ENCODE data around the gene EMP1. TPM values are rescaled to one million over a fixed set of nuclear protein-coding genes. Genes with fewer than 3 reads are reported as not detected.
A peak's percentile ranks its signal among the peaks of the same experiment; 100 is the strongest.

EMP1 gene
- total RNA-seq, 2 experiments from 2014 or later: 6.1 to 8.8 TPM

DNA sequence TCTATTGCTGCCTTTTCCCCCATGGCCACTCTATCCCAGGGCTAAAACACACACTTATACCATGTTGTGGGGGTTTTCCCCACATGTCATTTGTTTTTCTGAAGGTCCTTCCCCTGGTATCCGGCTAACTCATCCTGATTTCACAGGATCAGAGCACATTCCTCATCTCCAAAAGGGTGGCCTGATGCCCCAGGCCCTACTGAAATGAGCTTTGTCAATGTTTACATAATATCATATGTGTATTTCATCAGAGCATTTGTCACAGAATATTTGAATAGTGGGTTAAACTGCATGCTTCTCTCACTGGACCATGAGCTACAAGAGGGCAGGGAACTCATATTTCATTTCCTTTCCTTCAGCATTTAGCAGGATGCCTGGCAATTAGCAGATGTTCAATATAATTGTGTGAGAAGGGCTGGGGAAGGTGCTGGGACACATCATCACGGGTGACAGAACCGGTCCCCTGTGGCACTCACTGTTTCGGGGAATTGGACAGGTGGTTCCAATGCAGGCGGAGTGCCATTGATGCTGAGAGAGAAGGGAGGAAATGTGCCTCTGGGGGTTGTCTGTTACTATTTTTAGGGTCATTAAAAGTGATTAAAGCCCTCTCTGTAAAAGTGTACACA lies 26.8 kb downstream of the EMP1 start:
- peaks cover 54% of the 10 kb centered on the region for H3K27me3 Mint-ChIP-seq
- CTCF ChIA-PET: interaction anchor here (4.2 kb wide), 1 partner anchor 11 kb away, joined by 21 read pairs; no protein-coding TSS in a partner anchor

DNA sequence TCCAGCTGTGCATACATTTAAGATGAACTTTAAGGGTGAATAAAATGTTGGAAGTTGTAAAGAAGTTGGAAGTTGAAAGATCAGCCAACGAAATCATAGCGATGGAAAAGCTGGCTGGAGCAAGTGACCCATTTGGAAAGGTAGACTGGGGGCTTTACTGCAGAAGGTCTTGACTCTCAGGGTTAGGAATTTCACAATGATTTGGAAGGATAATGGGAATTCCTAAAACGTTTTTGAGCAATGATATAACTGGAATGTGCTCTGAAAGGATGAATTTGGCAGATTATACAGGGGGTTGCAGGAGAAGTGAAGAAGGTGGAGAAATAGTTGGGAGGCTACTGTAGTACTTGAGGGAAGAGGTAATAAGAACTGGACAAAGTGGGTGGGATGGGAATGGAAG lies 27.4 kb downstream of the EMP1 start:
- H3K27me3 Mint-ChIP-seq: peaks cover 52% of the 10 kb centered on the region
- ATAC-seq (no peak), DNase-seq (no peak)
- no peaks in the 10 kb centered on the region for H3K36me3 Mint-ChIP-seq
- H3K4me3 Mint-ChIP-seq: no peak overlapping the region
- CTCF ChIA-PET: interaction anchor here (4.2 kb wide), 1 partner anchor 12 kb away, joined by 21 read pairs; no protein-coding TSS in a partner anchor
- H3K27ac Mint-ChIP-seq: no peak overlapping the region
- H3K4me1 Mint-ChIP-seq: no peaks in the 10 kb centered on the region
- H3K9me3 Mint-ChIP-seq (ENCODE audit: low read depth): no peaks in the 10 kb centered on the region

More for the DNA sequence above, 26.8 kb downstream of the EMP1 start:
- no peak overlapping the region for H3K27ac Mint-ChIP-seq
- H3K4me3 Mint-ChIP-seq: no peak overlapping the region
- no peak for DNase-seq
- no peaks in the 10 kb centered on the region for H3K36me3 Mint-ChIP-seq
- no peak for ATAC-seq
- H3K9me3 Mint-ChIP-seq (ENCODE audit: low read depth): no peaks in the 10 kb centered on the region
- no peaks in the 10 kb centered on the region for H3K4me1 Mint-ChIP-seq

DNA sequence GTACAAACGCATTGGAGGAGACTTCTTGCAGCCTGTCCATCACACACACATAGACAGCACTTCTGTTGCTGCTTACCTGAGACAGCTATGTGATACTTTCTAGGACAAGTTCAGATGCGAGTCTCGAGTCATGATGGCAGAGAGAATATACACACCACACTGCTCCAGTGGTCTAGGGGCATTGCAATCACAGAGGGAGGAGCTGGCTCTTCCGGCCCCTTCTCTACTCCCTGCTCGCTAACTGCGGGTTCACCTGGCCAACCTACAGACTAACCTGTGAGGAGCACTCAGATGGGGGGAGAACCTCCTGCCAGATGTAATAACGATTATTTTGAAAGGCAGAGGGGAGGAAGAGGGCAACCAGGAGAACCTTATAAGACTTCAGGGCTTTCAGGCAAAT lies 30.7 kb downstream of the EMP1 start:
- CTCF ChIA-PET: interaction anchor here (2.0 to 2.5 kb wide), 2 partner anchors 16 to 28 kb away, joined by 7 to 12 read pairs; no protein-coding TSS in a partner anchor
- Mint-ChIP-seq H3K4me3 (no peak overlapping the region), H3K27me3 (peaks cover 59% of the 10 kb centered on the region)

DNA sequence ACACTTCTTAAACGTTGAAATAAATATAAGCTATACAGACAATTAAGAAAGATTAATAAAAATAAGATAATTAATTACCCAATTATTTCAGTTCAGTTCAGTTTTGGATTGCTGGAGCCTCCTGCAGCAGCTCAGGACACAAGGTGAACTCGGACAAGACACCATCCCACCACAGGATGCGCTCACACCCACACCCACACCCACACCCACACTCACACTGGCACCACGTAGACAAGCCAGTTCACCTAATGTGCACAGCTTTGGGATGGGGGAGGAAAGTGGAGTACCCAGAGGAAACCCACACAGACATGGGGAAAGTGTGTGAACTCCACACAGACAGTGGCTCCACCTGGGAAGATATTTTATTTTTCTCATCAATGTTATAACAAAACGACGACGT lies 32.1 kb downstream of the EMP1 start:
- Mint-ChIP-seq H3K9me3 (ENCODE audit: low read depth) (no peaks in the 10 kb centered on the region), H3K4me3 (no peak overlapping the region), H3K4me1 (no peaks in the 10 kb centered on the region), H3K36me3 (no peaks in the 10 kb centered on the region), H3K27me3 (peaks cover 51% of the 10 kb centered on the region), H3K27ac (no peak overlapping the region)
- ATAC-seq (no peak), DNase-seq (no peak)
- CTCF ChIA-PET: no interaction called here

More for the DNA sequence above, 30.7 kb downstream of the EMP1 start:
- Mint-ChIP-seq H3K4me1 (no peaks in the 10 kb centered on the region), H3K9me3 (ENCODE audit: low read depth) (no peaks in the 10 kb centered on the region), H3K27ac (no peak overlapping the region), H3K36me3 (no peaks in the 10 kb centered on the region)
- DNase-seq (no peak), ATAC-seq (no peak)

DNA sequence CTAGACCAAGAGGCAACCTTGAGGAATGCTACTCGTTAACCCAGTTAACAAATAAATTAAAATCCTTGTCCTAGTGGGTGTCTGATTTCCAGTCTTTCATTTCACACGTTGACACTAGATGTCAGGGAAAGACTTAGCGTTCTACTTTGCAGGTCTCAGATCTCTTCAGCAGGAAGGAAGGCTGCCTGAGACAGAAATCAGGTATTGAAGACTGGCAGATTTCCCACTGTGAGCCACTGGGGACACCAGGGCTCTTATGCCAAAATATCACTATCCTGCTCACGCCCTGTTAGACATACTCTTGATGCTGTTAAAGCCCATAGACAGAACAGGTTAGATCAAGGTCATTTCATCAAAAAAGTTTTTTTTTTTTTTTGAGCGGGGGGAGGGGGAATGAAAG lies 33.0 kb downstream of the EMP1 start:
- no peaks in the 10 kb centered on the region for H3K4me1 Mint-ChIP-seq
- DNase-seq: no peak
- ATAC-seq: no peak
- H3K27me3 Mint-ChIP-seq: peaks cover 44% of the 10 kb centered on the region
- H3K27ac Mint-ChIP-seq: no peak overlapping the region
- H3K36me3 Mint-ChIP-seq: no peaks in the 10 kb centered on the region
- no peak overlapping the region for H3K4me3 Mint-ChIP-seq
- H3K9me3 Mint-ChIP-seq (ENCODE audit: low read depth): no peaks in the 10 kb centered on the region
- CTCF ChIA-PET: no interaction called here

DNA sequence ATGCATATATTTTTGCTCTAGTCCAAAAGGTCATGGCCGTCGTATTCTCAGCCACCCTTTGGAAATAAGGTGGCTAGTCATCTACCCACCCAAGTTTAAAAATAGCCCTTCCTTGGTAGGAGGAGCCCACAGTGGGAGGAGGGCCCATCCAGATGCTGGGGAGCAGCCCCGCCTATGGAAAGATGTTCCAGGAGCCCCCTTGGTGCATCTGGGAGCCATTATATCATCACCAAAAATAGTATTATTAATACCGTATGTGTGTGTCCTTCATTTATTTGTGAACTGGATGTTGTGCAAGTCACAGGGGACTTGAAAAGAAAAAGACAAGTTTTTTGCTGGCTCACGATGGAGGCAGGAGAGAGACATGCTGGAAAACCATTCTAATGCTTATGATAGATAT lies 34.0 kb downstream of the EMP1 start:
- CTCF ChIA-PET: no interaction called here
- Mint-ChIP-seq H3K4me3 (no peak overlapping the region), H3K27ac (no peak overlapping the region), H3K9me3 (ENCODE audit: low read depth) (no peaks in the 10 kb centered on the region), H3K4me1 (no peaks in the 10 kb centered on the region), H3K27me3 (peaks cover 40% of the 10 kb centered on the region), H3K36me3 (no peaks in the 10 kb centered on the region)
- no peak for ATAC-seq
- no peak for DNase-seq

DNA sequence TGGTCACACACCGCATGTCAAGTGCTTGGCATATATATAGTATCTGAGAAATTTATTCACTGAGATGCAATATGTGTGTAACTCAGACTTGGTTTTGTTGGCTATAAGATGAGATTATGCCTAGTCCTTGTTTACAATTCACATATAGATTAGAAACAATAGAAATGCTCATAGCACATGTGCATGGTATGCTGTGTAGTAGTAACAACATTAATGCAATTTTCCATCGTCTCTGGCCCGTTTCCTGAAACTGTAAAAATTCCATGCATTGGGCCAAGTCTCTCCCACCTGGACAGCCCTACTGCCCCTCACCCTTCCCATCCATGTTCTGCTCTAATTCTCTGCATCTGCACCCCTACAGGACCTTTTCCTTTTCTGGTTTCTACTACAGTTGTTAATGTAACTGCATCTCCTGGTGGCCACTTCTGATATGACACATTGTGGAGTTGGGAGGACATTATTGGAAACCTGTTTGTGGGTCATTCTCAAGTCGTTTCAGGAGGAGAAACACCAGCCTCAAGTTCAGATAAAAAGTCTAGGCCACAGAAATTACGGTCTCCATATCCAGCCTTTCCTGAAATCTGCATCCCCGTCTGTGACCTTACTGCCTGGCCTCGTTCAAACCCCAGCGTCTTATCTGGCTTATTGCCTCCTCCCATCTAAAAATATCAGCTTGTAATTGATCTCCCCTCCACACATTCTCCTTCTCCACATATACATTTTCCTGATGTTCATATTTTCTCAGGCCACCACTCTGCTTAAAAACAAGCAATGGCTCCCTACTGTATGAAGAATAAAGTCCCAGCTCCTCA lies 37.5 kb downstream of the EMP1 start:
- Mint-ChIP-seq H3K27ac (no peak overlapping the region), H3K27me3 (peaks cover 31% of the 10 kb centered on the region), H3K36me3 (no peaks in the 10 kb centered on the region), H3K9me3 (ENCODE audit: low read depth) (no peaks in the 10 kb centered on the region), H3K4me1 (no peaks in the 10 kb centered on the region), H3K4me3 (no peak overlapping the region)
- CTCF ChIA-PET: interaction anchor here (0.8 to 4.4 kb wide), 4 partner anchors 22 to 397 kb away, joined by 3 to 23 read pairs (median 4); no protein-coding TSS in a partner anchor
- ATAC-seq (no peak), DNase-seq (peak; percentile 48)

DNA sequence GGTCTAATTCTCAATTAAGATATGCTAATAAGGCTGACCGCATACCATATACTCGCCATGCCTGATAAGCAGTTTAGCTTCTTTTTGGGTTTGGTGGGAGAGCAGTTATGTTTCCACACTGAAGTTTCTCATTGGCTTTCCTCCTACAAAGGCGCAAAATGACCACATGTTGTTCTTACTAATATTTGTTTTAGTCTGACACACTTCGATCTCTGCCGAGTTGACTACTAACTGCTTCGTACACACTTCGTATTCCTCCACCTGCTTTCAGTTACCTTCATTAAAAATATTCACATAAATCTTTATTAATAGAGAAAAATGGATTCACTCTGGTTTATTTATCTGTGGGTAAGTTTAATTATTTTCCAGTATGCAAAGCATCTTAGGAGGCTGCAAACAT lies 41.7 kb downstream of the EMP1 start:
- no peaks in the 10 kb centered on the region for H3K9me3 Mint-ChIP-seq (ENCODE audit: low read depth)
- H3K4me3 Mint-ChIP-seq: no peak overlapping the region
- ATAC-seq (no peak), DNase-seq (no peak)
- CTCF ChIA-PET: interaction anchor here (1.6 to 4.4 kb wide), 2 partner anchors 17 to 18 kb away, joined by 4 to 23 read pairs; no protein-coding TSS in a partner anchor
- H3K27me3 Mint-ChIP-seq: peaks cover 45% of the 10 kb centered on the region
- no peaks in the 10 kb centered on the region for H3K4me1 Mint-ChIP-seq
- no peaks in the 10 kb centered on the region for H3K36me3 Mint-ChIP-seq
- H3K27ac Mint-ChIP-seq: no peak overlapping the region

DNA sequence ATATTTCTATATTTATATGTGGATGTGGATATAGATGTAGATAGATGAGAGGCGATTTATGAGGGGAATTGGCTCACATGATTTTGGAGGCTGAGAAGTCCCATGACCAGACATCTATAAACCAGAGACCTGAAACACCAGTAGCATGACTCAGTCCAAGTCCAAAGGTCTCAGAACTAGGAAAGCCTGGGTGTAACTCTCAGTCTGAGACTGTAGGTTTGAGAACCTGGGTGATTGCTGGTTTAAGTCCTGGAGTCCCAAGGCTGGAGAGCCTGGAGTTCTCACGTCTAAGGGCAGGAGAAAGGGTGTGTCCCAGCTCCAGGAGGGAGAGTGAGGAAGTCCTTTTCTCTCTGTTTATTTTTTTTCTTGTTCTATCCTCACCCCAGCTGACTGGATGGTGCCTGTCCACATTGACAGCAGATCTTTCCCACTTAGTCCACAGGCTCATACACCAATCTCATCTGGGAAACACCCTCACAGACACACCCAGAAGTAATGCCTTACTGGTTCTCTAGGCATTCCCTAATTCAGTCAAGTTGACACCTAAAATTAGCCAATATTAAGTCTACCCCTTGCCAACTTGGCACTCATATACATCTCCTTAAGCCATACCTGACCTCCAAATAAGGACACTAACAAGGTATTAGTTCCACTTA lies 45.4 kb downstream of the EMP1 start:
- no peak overlapping the region for H3K27ac Mint-ChIP-seq
- ATAC-seq: no peak
- CTCF ChIA-PET: interaction anchor here (1.0 kb wide), 1 partner anchor 14 kb away, joined by 7 read pairs; no protein-coding TSS in a partner anchor
- peaks cover 50% of the 10 kb centered on the region for H3K27me3 Mint-ChIP-seq
- DNase-seq: no peak
- H3K9me3 Mint-ChIP-seq (ENCODE audit: low read depth): no peaks in the 10 kb centered on the region
- H3K4me1 Mint-ChIP-seq: no peaks in the 10 kb centered on the region
- no peak overlapping the region for H3K4me3 Mint-ChIP-seq
- no peaks in the 10 kb centered on the region for H3K36me3 Mint-ChIP-seq

DNA sequence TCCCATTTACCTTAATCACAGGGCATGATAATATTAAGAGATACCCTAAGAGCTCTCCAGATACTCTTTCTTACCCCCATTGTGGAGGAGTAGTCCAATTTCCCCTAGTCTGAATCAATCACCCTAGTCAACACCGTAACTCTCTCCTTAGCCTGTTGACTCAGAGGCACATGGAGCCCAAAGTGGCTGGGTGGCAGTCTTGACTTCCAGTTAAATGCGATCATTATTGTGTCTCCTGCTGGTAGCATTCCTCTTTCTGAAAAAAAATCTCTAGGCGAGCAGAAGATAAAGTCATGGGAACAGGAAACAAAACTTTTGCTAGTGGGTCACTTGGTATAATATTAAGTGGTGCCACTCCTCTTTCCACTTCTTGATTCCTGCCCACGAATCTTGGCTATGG lies 46.4 kb downstream of the EMP1 start:
- H3K27me3 Mint-ChIP-seq: peaks cover 50% of the 10 kb centered on the region
- CTCF ChIA-PET: interaction anchor here (1.0 kb wide), 1 partner anchor 13 kb away, joined by 7 read pairs; no protein-coding TSS in a partner anchor
- H3K4me1 Mint-ChIP-seq: no peaks in the 10 kb centered on the region

DNA sequence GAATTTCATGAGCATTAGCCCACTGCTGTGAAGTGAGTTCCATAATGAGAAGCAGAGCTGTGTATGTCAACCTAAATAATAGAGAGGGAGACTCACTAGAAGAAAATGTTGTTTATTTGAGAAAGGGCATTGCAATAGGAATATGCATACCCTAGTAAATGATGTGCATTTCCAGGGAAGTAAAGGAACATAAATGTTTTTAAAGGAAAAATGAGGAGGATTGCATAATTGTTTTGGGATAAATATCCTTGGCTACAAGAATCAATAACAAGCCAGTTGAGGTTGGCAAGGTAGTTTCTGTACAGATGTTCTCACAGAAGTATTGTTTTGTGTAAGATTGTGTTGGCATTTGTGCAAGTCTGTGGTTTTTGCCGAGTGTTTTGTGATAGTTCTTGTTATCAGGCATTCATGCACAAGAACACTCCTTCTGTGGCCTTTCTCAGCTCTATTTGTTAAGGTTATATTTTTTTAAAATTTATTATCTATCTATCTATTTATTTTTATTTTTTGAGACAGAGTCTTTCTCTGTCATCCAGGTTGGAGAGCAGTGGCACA lies 47.1 kb downstream of the EMP1 start:
- no peaks in the 10 kb centered on the region for H3K4me1 Mint-ChIP-seq
- H3K27ac Mint-ChIP-seq: no peak overlapping the region
- DNase-seq (no peak), ATAC-seq (no peak)
- H3K27me3 Mint-ChIP-seq: peaks cover 52% of the 10 kb centered on the region
- no peaks in the 10 kb centered on the region for H3K9me3 Mint-ChIP-seq (ENCODE audit: low read depth)
- no peaks in the 10 kb centered on the region for H3K36me3 Mint-ChIP-seq
- CTCF ChIA-PET: interaction anchor here (0.7 kb wide), 1 partner anchor 12 kb away, joined by 3 read pairs; no protein-coding TSS in a partner anchor
- H3K4me3 Mint-ChIP-seq: no peak overlapping the region

More for the DNA sequence above, 46.4 kb downstream of the EMP1 start:
- Mint-ChIP-seq H3K9me3 (ENCODE audit: low read depth) (no peaks in the 10 kb centered on the region), H3K36me3 (no peaks in the 10 kb centered on the region), H3K27ac (no peak overlapping the region), H3K4me3 (no peak overlapping the region)
- ATAC-seq (no peak), DNase-seq (no peak)

DNA sequence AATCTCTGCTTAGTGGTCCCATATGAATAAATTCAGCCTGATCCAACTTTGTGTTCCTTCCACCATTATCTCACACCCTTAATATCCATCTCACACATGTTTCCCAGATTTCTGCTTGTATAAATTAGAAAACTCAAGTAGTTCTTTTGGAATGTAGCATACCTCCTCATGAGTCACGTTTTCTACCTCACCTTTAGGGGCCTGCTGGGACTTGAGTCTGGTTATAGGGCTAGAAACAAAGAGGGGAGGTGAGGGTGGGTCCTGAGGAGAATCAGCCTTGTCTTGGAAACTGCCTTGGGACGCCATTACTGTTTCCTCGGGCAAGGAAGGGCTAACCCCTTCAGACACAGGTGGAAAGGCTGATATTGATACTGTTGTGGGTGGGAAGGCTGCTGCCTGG lies 51.1 kb downstream of the EMP1 start:
- Mint-ChIP-seq H3K4me3 (no peak overlapping the region), H3K9me3 (ENCODE audit: low read depth) (no peaks in the 10 kb centered on the region), H3K27ac (no peak overlapping the region), H3K27me3 (peaks cover 41% of the 10 kb centered on the region), H3K36me3 (no peaks in the 10 kb centered on the region), H3K4me1 (no peaks in the 10 kb centered on the region)
- ATAC-seq (no peak), DNase-seq (no peak)
- CTCF ChIA-PET: interaction anchor here (0.9 kb wide), 1 partner anchor 8 kb away, joined by 4 read pairs; no protein-coding TSS in a partner anchor

DNA sequence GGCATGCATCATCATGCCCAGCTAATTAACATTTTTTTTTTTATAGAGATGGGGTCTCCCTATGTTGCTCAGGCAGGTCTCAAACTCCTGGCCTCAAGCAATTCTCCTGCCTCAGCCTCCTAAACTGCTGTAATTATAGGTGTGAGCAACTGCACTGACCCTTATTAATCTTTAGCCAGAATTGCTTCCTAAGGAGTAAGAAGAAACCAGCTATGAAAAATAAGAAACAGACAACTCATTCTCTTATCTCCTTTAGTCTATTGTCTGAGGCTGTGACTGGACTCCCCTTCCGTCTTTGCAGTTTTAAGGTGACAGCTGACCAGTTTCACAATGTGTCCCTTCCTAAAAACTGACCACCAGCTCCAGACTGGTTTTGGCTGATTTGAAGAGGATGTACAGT lies 52.4 kb downstream of the EMP1 start:
- H3K4me3 Mint-ChIP-seq: no peak overlapping the region
- H3K4me1 Mint-ChIP-seq: no peaks in the 10 kb centered on the region
- peaks cover 38% of the 10 kb centered on the region for H3K27me3 Mint-ChIP-seq
- ATAC-seq (no peak), DNase-seq (no peak)
- CTCF ChIA-PET: no interaction called here
- no peak overlapping the region for H3K27ac Mint-ChIP-seq
- no peaks in the 10 kb centered on the region for H3K9me3 Mint-ChIP-seq (ENCODE audit: low read depth)
- no peaks in the 10 kb centered on the region for H3K36me3 Mint-ChIP-seq

Measured in activated CD8-positive, alpha-beta memory T cell treated with anti-CD3 and anti-CD28 coated beads, Interleukin-2, amount 10 ng/mL, durations not matched to agents 7 days and 5 days (primary cell).